PFSK-1 (cell line): Measurements from ENCODE around the gene KTN1.

ENCODE experiments used
- FOXP2 ChIP-seq: optimal IDR thresholded peaks from 2 replicates; pipeline ENCODE3; 2011; ENCODE audit warnings: borderline replicate concordance, control low read depth, inconsistent platforms; ENCODE audit not compliant: insufficient read depth; ENCODE audit errors: extremely low read length, extremely low read depth
- POLR2AphosphoS5 ChIP-seq: IDR thresholded peaks from 2 replicates; pipeline ENCODE4 v1.6.1; 2012; ENCODE audit warnings: low read depth, mild to moderate bottlenecking, control low read depth, low read length, moderate library complexity
- SIN3A ChIP-seq: IDR thresholded peaks from 2 replicates; pipeline ENCODE4 v1.6.1; 2012; ENCODE audit warnings: mild to moderate bottlenecking, low read length, moderate library complexity, borderline replicate concordance; ENCODE audit not compliant: insufficient read depth
- TAF1 ChIP-seq: IDR thresholded peaks from 2 replicates; pipeline ENCODE4 v1.6.1; 2012; ENCODE audit warnings: low read length, control low read depth, borderline replicate concordance; ENCODE audit not compliant: insufficient read depth
- TF ChIP-seq, protein P1 (sequence below), 2 experiments: IDR thresholded peaks; 2 replicates each; pipeline versions ENCODE4 v1.6.1 to v1.8.0; 2011 to 2012; ENCODE audit warnings: low read depth in 2 of 2, low read length in 2 of 2, control low read depth in 1 of 2, inconsistent platforms in 1 of 2, mild to moderate bottlenecking in 1 of 2, moderate library complexity in 1 of 2; ENCODE audit not compliant: insufficient read depth in 1 of 2

DNA sequence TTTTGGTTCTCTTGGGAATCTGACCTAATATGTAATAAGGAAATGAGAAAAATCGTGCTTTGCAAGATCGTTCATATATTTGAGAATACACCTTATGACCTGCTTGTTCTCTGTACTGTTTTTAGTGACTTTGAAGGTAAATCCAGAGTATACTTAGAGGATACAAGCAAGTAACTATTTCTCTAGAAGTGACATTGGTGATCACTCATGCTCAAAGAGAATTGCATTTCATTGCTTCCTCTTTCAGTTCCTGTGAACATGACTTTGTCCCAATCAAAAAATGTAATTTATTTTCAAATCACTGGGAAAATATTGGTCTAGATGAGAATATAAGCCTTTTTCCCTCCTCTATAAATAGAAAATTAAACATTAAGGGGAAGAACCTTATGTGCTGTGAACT is 2.7 kb downstream of the KTN1 start:
- TF ChIP-seq TAF1 (no peak), POLR2AphosphoS5 (no peak), FOXP2 (no peak), SIN3A (no peak)
- TF ChIP-seq, protein P1, sequence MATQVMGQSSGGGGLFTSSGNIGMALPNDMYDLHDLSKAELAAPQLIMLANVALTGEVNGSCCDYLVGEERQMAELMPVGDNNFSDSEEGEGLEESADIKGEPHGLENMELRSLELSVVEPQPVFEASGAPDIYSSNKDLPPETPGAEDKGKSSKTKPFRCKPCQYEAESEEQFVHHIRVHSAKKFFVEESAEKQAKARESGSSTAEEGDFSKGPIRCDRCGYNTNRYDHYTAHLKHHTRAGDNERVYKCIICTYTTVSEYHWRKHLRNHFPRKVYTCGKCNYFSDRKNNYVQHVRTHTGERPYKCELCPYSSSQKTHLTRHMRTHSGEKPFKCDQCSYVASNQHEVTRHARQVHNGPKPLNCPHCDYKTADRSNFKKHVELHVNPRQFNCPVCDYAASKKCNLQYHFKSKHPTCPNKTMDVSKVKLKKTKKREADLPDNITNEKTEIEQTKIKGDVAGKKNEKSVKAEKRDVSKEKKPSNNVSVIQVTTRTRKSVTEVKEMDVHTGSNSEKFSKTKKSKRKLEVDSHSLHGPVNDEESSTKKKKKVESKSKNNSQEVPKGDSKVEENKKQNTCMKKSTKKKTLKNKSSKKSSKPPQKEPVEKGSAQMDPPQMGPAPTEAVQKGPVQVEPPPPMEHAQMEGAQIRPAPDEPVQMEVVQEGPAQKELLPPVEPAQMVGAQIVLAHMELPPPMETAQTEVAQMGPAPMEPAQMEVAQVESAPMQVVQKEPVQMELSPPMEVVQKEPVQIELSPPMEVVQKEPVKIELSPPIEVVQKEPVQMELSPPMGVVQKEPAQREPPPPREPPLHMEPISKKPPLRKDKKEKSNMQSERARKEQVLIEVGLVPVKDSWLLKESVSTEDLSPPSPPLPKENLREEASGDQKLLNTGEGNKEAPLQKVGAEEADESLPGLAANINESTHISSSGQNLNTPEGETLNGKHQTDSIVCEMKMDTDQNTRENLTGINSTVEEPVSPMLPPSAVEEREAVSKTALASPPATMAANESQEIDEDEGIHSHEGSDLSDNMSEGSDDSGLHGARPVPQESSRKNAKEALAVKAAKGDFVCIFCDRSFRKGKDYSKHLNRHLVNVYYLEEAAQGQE (IDR thresholded peaks at IDR 0.05; ENCODE audit: insufficient read depth in 1 of 2, low read depth in 2 of 2, low read length in 2 of 2): no peak
